Body of pancreas (tissue), 4 donors: ENCODE results near the gene CHN2.

Experiments
- CTCF ChIP-seq, 7 experiments: fragments of 450-650 bp in 4 of 7; fragments of 200-600 bp in 3 of 7; sonication (generic) in 3 of 7; IDR thresholded peaks; one replicate each; pipeline ENCODE4 v1.5.1; 2016 to 2019; ENCODE audit warnings: antibody characterized with exemption in 7 of 7
- POLR2A ChIP-seq, 3 donors: fragments of 450-650 bp; IDR thresholded peaks; one replicate each; pipeline ENCODE4 v1.6.1; 2016; ENCODE audit warnings: antibody characterized with exemption in 3 of 3, mild to moderate bottlenecking in 2 of 3

GRCh38 chr7:29167721-29168120, 26.9 kb upstream of the CHN2 start:
- TF ChIP-seq CTCF (IDR thresholded peaks at IDR 0.05) (no peak), POLR2A (IDR thresholded peaks at IDR 0.05) (no peak)
